Osteoblast (primary cell): ENCODE data around the gene MVK. TPM values are rescaled to one million over a fixed set of nuclear protein-coding genes. Genes with fewer than 3 reads are reported as not detected.
A peak's percentile ranks its signal among the peaks of the same experiment; 100 is the strongest.

Source experiments
- DNase-seq: peaks from one replicate; pipeline ENCODE4 v3.0.0; 2011; ENCODE audit warnings: low spot score, mixed read lengths; ENCODE audit not compliant: insufficient read length; ENCODE audit errors: missing footprints
- H2AFZ ChIP-seq: 2 replicates; pipeline ENCODE4 v1.6.0; 2011; ENCODE audit warnings: mild to moderate bottlenecking, low read length
- H3K27ac ChIP-seq: 2 replicates; pipeline ENCODE4 v1.5.1; 2011; ENCODE audit warnings: mild to moderate bottlenecking, low read depth, low read length, moderate library complexity
- H3K27me3 ChIP-seq: 2 replicates; pipeline ENCODE4 v1.6.0; 2012; ENCODE audit warnings: mild to moderate bottlenecking, control low read depth, inconsistent platforms, low read length, moderate library complexity; ENCODE audit not compliant: insufficient read depth
- H3K36me3 ChIP-seq: 2 replicates; pipeline ENCODE4 v1.5.1; 2011; ENCODE audit warnings: mild to moderate bottlenecking, low read length, control low read depth, moderate library complexity; ENCODE audit not compliant: insufficient read depth
- H3K4me1 ChIP-seq: 2 replicates; pipeline ENCODE4 v1.5.1; 2011; ENCODE audit warnings: mild to moderate bottlenecking, low read length, control low read depth, moderate library complexity; ENCODE audit not compliant: insufficient read depth
- H3K4me2 ChIP-seq: 2 replicates; pipeline ENCODE4 v1.6.0; 2011; ENCODE audit warnings: mild to moderate bottlenecking, low read length; ENCODE audit not compliant: insufficient read depth
- H3K4me3 ChIP-seq: fragments of 200-600 bp; sonication (generic); 3 replicates; pipeline ENCODE4 v1.5.1; 2012; ENCODE audit warnings: mild to moderate bottlenecking, low read length, inconsistent platforms; ENCODE audit not compliant: insufficient read depth
- H3K79me2 ChIP-seq: 2 replicates; pipeline ENCODE4 v1.6.0; 2012; ENCODE audit warnings: mild to moderate bottlenecking, low read length, control low read depth, inconsistent platforms; ENCODE audit not compliant: insufficient read depth
- H3K9me3 ChIP-seq: 2 replicates; pipeline ENCODE4 v1.5.1; 2011; ENCODE audit warnings: low read depth, low read length, control low read depth
- H4K20me1 ChIP-seq: 2 replicates; pipeline ENCODE4 v1.6.0; 2012; ENCODE audit warnings: mild to moderate bottlenecking, low read length, control low read depth; ENCODE audit not compliant: insufficient read depth
- total RNA-seq: library from RNA; depleted of rRNA; stranded (reverse); fragments of >200 nt; gene quantifications from 2 replicates; pipeline ENCODE4 v1.2.3, GENCODE V29; 2012
- TF ChIP-seq, protein P1 (sequence below): IDR thresholded peaks from 2 replicates; pipeline ENCODE4 v1.5.1; 2011; ENCODE audit warnings: mild to moderate bottlenecking, low read depth, low read length, moderate library complexity; ENCODE audit errors: extremely low read depth

The MVK gene
- total RNA-seq, 1 donor, result 31.1 TPM

DNA sequence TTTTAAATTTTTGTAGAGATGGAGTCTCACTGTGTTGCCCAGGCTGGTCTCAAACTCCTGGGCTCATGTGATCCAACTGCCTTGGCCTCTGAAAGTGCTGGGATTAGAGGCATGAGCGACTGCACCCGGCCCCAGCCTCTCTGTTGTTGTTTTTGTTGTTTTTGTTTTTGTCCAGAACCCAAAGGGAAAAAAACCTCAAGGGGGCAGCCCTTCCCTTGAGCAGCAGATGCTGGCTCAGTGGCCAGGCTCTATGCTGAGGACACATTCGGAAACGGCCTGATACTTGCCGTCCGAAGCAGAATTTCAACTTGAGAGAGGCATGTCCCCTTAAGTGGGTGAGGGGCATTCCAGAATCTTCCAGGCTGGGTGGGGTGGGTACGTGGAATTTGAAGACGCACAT, 6.7 kb downstream of the MVK start:
- Histone ChIP-seq H3K27me3 (no peaks in the 10 kb centered on the region), H3K27ac (no peak overlapping the region), H3K4me3 (no peak overlapping the region), H4K20me1 (no peaks in the 10 kb centered on the region), H3K9me3 (no peaks in the 10 kb centered on the region), H3K36me3 (peaks cover 38% of the 10 kb centered on the region), H2AFZ (no peak overlapping the region), H3K4me1 (no peaks in the 10 kb centered on the region), H3K4me2 (no peak overlapping the region), H3K79me2 (no peaks in the 10 kb centered on the region)
- peak; percentile 49 for DNase-seq
- TF ChIP-seq, protein P1, sequence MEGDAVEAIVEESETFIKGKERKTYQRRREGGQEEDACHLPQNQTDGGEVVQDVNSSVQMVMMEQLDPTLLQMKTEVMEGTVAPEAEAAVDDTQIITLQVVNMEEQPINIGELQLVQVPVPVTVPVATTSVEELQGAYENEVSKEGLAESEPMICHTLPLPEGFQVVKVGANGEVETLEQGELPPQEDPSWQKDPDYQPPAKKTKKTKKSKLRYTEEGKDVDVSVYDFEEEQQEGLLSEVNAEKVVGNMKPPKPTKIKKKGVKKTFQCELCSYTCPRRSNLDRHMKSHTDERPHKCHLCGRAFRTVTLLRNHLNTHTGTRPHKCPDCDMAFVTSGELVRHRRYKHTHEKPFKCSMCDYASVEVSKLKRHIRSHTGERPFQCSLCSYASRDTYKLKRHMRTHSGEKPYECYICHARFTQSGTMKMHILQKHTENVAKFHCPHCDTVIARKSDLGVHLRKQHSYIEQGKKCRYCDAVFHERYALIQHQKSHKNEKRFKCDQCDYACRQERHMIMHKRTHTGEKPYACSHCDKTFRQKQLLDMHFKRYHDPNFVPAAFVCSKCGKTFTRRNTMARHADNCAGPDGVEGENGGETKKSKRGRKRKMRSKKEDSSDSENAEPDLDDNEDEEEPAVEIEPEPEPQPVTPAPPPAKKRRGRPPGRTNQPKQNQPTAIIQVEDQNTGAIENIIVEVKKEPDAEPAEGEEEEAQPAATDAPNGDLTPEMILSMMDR, result no peak

DNA sequence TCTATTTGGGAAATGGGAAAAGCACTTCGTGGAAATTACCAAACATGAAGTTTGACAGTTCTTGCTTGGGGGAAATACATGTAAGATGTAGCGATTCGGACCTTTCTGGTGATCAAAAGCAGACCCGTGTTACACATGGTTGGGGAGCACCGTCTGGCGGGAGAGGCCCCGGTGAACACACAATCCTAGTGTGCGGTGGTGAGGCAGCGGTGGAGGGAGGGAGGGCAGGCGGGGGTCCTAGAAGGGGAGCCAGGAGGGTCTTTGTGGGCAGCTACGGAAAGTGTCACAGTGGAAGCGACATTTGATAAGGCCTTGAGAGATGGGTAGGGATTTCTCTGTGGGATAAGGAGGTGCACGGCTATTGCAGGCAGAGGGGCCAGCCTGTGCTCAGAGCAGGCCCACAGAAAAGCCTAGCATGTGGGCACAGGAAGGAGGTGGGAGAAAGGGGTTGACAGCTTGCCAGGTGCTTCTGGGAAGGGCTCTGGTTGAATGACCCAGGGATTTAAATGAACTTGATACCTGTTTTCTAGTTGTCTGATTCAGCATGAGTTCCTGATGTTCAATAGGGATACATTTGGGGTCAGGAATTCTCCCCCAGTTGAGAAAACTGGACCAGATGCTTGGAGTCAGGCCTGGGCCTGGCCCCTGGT, 7.2 kb downstream of the MVK start:
- Histone ChIP-seq H3K4me1 (no peaks in the 10 kb centered on the region), H3K4me3 (no peak overlapping the region), H2AFZ (no peak overlapping the region), H3K36me3 (peaks cover 36% of the 10 kb centered on the region), H3K4me2 (no peak overlapping the region), H4K20me1 (no peaks in the 10 kb centered on the region), H3K27me3 (no peaks in the 10 kb centered on the region), H3K79me2 (no peaks in the 10 kb centered on the region), H3K9me3 (no peaks in the 10 kb centered on the region), H3K27ac (no peak overlapping the region)
- peak; percentile 68 for DNase-seq
- TF ChIP-seq, protein P1, result no peak

DNA sequence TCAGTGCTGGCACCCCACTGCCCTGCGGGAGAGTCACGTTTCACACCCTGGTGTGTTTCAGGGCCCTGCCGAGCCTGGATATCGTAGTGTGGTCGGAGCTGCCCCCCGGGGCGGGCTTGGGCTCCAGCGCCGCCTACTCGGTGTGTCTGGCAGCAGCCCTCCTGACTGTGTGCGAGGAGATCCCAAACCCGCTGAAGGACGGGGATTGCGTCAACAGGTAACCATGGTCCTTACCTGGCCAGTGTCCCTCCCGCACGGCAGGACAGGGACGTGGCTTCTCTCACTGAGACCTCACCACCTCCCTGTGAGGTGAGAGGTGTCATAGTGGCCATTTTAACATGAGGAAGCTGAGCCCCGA, 7.7 kb downstream of the MVK start:
- Histone ChIP-seq H3K27ac (no peak overlapping the region), H2AFZ (no peak overlapping the region)
- TF ChIP-seq, protein P1, result no peak

DNA sequence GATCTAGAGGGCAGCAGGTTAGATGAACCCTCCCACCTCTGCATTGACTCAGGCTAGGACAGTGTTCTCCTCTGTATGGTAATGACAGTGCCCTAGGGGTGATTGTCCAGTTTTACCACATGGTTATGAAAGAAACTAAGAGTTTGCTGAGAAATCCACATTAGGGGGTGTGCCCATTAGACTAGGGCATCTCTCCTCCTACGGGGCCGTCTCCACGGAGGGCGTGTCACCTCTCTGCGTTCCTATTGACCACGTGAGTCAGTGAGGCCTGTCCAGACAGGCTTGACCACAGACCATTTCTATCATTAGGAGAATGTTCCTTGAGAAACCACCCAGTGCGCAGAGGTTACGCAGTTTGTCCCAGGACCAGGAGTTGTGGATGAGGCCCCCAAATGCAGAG, 8.3 kb downstream of the MVK start:
- no peaks in the 10 kb centered on the region for H3K4me1 ChIP-seq
- no peaks in the 10 kb centered on the region for H3K79me2 ChIP-seq
- H3K36me3 ChIP-seq, result peaks cover 31% of the 10 kb centered on the region
- no peak overlapping the region for H3K4me3 ChIP-seq
- no peak overlapping the region for H3K27ac ChIP-seq
- no peaks in the 10 kb centered on the region for H3K27me3 ChIP-seq
- H2AFZ ChIP-seq, result no peak overlapping the region
- no peak overlapping the region for H3K4me2 ChIP-seq
- TF ChIP-seq, protein P1, result no peak
- H3K9me3 ChIP-seq, result no peaks in the 10 kb centered on the region
- DNase-seq, result peak; percentile 96
- no peaks in the 10 kb centered on the region for H4K20me1 ChIP-seq

More for the DNA sequence above, 7.7 kb downstream of the MVK start:
- Histone ChIP-seq H3K4me1 (no peaks in the 10 kb centered on the region), H3K79me2 (no peaks in the 10 kb centered on the region), H3K27me3 (no peaks in the 10 kb centered on the region), H3K9me3 (no peaks in the 10 kb centered on the region), H3K4me3 (no peak overlapping the region), H3K4me2 (no peak overlapping the region), H4K20me1 (no peaks in the 10 kb centered on the region), H3K36me3 (peaks cover 31% of the 10 kb centered on the region)
- peak; percentile 14 for DNase-seq
